ENCODE data around the gene PREX1. TPM values are rescaled to one million over a fixed set of nuclear protein-coding genes. Genes with fewer than 3 reads are reported as not detected.
"Not testable (repeated sequence)": the region's sequence is repeated elsewhere in the genome, so short reads cannot be mapped to it uniquely, and the experiment has no call there.

Gene PREX1
- total and polyA plus RNA-seq, 2 donors (not counting 1 experiment from before 2014, with no cell fraction given) = 1.0 to 3.1 TPM

DNA sequence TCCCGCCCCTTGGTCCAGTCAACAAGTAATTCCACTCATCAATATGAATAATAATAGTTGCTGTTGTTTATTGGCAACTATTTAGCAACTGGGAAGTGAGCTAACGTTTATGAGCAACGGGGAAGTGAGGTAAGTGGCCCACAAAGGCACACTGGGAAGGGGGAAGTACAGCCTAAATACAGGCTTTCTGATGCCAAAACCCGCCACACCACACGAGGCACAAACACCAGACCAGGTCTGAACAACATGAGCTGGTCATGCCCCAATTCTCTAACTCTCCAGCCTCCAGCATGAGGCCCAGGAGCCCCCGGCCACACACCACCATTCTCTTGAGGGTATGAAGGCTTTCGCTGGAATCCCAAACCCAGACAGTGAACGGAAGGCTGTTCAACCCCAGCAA, 50.8 kb downstream of the PREX1 start:
- Histone ChIP-seq H3K36me3 (ENCODE audit: control insufficient read depth, insufficient read depth, low read length) (no peaks in the 10 kb centered on the region), H3K9ac (ENCODE audit: insufficient read depth, low read length) (no peak overlapping the region), H3K4me2 (ENCODE audit: extremely low read depth, insufficient read depth, low read length) (no peak overlapping the region), H3K27me3 (ENCODE audit: control insufficient read depth, insufficient read depth, low read length) (no peaks in the 10 kb centered on the region), H3K79me2 (ENCODE audit: control insufficient read depth, insufficient read depth, low read length) (no peaks in the 10 kb centered on the region), H3K4me3 (replicated peaks in 1 of 4; ENCODE audit: control extremely low read depth in 1 of 4, insufficient read depth in 1 of 4, low read depth in 3 of 4, low read length in 4 of 4) (no peak overlapping the region), H4K20me1 (ENCODE audit: control insufficient read depth, extremely low read depth, insufficient read depth, low read length) (no peaks in the 10 kb centered on the region), H3K9me3 (ENCODE audit: control insufficient read depth, insufficient read depth, low read depth, low read length) (no peaks in the 10 kb centered on the region), H3K4me1 (ENCODE audit: control insufficient read depth, extremely low read depth, insufficient read depth, low read length) (no peaks in the 10 kb centered on the region), H2AFZ (ENCODE audit: low read length) (no peak overlapping the region), H3K27ac (ENCODE audit: insufficient read depth, low read length) (no peak overlapping the region)
- no peak for DNase-seq (ENCODE audit: low read depth in 2 of 2)
- TF ChIP-seq CTCF (conservative IDR thresholded peaks at IDR 0.05 in 1 of 2, IDR thresholded peaks at IDR 0.05 in 1 of 2; ENCODE audit: low read depth in 1 of 2, low read length in 2 of 2) (no peak), EZH2 (IDR thresholded peaks at IDR 0.05; ENCODE audit: low read length, missing control alignments) (no peak)

- H3K9ac ChIP-seq (ENCODE audit: insufficient read depth, low read length) = no peak overlapping the region
- H3K27ac ChIP-seq (ENCODE audit: insufficient read depth, low read length) = no peak overlapping the region
Measured at GRCh38 chr20:48776306-48776705, 51.5 kb downstream of the PREX1 start.

DNA sequence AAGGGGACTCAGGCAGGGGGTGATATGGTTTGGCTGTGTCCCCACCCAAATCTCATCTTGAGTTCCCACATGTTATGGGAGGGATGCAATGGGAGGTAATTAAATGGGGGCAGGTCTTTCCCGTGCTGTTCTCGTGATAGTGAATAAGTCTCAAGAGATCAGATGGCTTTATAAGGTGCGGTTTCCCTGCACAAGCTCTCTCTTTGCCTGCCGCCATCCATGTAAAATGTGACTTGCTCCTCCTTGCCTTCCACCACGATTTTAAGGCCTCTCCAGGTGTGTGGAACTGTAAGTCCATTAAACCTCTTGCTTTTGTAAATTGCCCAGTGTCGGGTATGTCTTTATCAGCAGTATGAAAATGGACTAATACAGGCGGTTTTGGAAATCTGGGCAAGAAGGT, 52.3 kb downstream of the PREX1 start:
- H3K79me2 ChIP-seq (ENCODE audit: control insufficient read depth, insufficient read depth, low read length); H3K27me3 ChIP-seq (ENCODE audit: control insufficient read depth, insufficient read depth, low read length); H3K27ac ChIP-seq (ENCODE audit: insufficient read depth, low read length); H3K9ac ChIP-seq (ENCODE audit: insufficient read depth, low read length); H3K4me1 ChIP-seq (ENCODE audit: control insufficient read depth, extremely low read depth, insufficient read depth, low read length); H3K4me2 ChIP-seq (ENCODE audit: extremely low read depth, insufficient read depth, low read length); H4K20me1 ChIP-seq (ENCODE audit: control insufficient read depth, extremely low read depth, insufficient read depth, low read length); H2AFZ ChIP-seq (ENCODE audit: low read length); H3K4me3 ChIP-seq (replicated peaks in 1 of 4; ENCODE audit: control extremely low read depth in 1 of 4, insufficient read depth in 1 of 4, low read depth in 3 of 4, low read length in 4 of 4); H3K36me3 ChIP-seq (ENCODE audit: control insufficient read depth, insufficient read depth, low read length); H3K9me3 ChIP-seq (ENCODE audit: control insufficient read depth, insufficient read depth, low read depth, low read length); DNase-seq (ENCODE audit: low read depth in 2 of 2): not testable (repeated sequence)

More at GRCh38 chr20:48776306-48776705, 51.5 kb downstream of the PREX1 start:
- Histone ChIP-seq H3K9me3 (ENCODE audit: control insufficient read depth, insufficient read depth, low read depth, low read length) (no peaks in the 10 kb centered on the region), H4K20me1 (ENCODE audit: control insufficient read depth, extremely low read depth, insufficient read depth, low read length) (no peaks in the 10 kb centered on the region), H3K4me1 (ENCODE audit: control insufficient read depth, extremely low read depth, insufficient read depth, low read length) (no peaks in the 10 kb centered on the region), H3K79me2 (ENCODE audit: control insufficient read depth, insufficient read depth, low read length) (no peaks in the 10 kb centered on the region), H3K4me2 (ENCODE audit: extremely low read depth, insufficient read depth, low read length) (no peak overlapping the region), H3K4me3 (replicated peaks in 1 of 4; ENCODE audit: control extremely low read depth in 1 of 4, insufficient read depth in 1 of 4, low read depth in 3 of 4, low read length in 4 of 4) (no peak overlapping the region), H2AFZ (ENCODE audit: low read length) (no peak overlapping the region), H3K36me3 (ENCODE audit: control insufficient read depth, insufficient read depth, low read length) (no peaks in the 10 kb centered on the region), H3K27me3 (ENCODE audit: control insufficient read depth, insufficient read depth, low read length) (no peaks in the 10 kb centered on the region)
- TF ChIP-seq EZH2 (IDR thresholded peaks at IDR 0.05; ENCODE audit: low read length, missing control alignments) (no peak), CTCF (conservative IDR thresholded peaks at IDR 0.05 in 1 of 2, IDR thresholded peaks at IDR 0.05 in 1 of 2; ENCODE audit: low read depth in 1 of 2, low read length in 2 of 2) (no peak)
- DNase-seq (ENCODE audit: low read depth in 2 of 2) = peak; percentile 54 to 85

Data from fibroblast of lung (primary cell).